Lower leg skin (tissue), 3 donors: Measurements from ENCODE around the gene FAM120A.

Source experiments
- POLR2A ChIP-seq, 2 donors: fragments of 450-650 bp; IDR thresholded peaks; one replicate each; pipeline ENCODE4 v1.6.1; 2016 to 2017; ENCODE audit warnings: antibody characterized with exemption in 2 of 2, mild to moderate bottlenecking in 1 of 2, moderate library complexity in 1 of 2
- TF ChIP-seq, protein P1 (sequence below), 3 donors: fragments of 450-650 bp; IDR thresholded peaks; one replicate each; pipeline ENCODE4 v1.5.1; 2016; ENCODE audit warnings: antibody characterized with exemption in 3 of 3, mild to moderate bottlenecking in 3 of 3, moderate library complexity in 2 of 3

DNA sequence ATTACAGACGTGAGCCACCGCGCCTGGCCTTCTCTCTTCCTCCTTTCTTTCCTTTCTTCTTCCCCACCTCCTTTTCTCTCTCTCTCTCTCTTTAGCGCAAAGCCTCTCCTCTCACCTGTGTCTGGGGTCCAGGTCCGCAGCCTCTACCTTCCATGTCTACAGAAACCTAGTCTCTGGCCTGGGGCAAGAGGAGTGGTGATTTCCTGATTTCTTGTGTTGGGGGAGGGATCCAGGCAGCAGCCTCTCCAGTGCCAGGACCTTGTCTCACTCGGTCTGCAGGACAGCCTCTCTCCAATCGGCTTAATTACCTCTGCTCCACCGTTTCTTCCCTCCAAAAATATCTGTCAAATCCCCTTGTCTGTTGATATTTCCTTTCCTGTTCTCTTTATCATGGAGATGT lies 16.1 kb upstream of the FAM120A start:
- no peak for TF ChIP-seq POLR2A (IDR thresholded peaks at IDR 0.05)
- TF ChIP-seq, protein P1, sequence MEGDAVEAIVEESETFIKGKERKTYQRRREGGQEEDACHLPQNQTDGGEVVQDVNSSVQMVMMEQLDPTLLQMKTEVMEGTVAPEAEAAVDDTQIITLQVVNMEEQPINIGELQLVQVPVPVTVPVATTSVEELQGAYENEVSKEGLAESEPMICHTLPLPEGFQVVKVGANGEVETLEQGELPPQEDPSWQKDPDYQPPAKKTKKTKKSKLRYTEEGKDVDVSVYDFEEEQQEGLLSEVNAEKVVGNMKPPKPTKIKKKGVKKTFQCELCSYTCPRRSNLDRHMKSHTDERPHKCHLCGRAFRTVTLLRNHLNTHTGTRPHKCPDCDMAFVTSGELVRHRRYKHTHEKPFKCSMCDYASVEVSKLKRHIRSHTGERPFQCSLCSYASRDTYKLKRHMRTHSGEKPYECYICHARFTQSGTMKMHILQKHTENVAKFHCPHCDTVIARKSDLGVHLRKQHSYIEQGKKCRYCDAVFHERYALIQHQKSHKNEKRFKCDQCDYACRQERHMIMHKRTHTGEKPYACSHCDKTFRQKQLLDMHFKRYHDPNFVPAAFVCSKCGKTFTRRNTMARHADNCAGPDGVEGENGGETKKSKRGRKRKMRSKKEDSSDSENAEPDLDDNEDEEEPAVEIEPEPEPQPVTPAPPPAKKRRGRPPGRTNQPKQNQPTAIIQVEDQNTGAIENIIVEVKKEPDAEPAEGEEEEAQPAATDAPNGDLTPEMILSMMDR (IDR thresholded peaks at IDR 0.05): no peak
